HG02938 (cell line): Measurements from ENCODE around the gene GATA1.

ENCODE experiments used
- ATAC-seq: cut with Tn5 transposase; IDR thresholded peaks from one replicate; pipeline ENCODE4 v1.9.1; 2021; ENCODE audit warnings: mild to moderate bottlenecking, moderate library complexity; ENCODE audit not compliant: unreplicated experiment

GATA1 gene

GRCh38 chrX:48839686-48840085 lies 53.3 kb downstream of the GATA1 start:
- ATAC-seq, result no peak
